Measurements from ENCODE around the gene SWAP70.

- TF ChIP-seq CTCF (IDR thresholded peaks at IDR 0.05 in 8 of 11, conservative IDR thresholded peaks at IDR 0.05 in 3 of 11): no peak
- TF ChIP-seq POLR2A (IDR thresholded peaks at IDR 0.05): no peak
- no peak for TF ChIP-seq POLR2AphosphoS5 (IDR thresholded peaks at IDR 0.05)
Observed at GRCh38 chr11:9726321-9727022, 62.6 kb downstream of the SWAP70 start.

All from spleen (tissue), 7 donors.